IgD-negative memory B cell (primary cell): Measurements from ENCODE around the gene TMEM209. TPM values are rescaled to one million over a fixed set of nuclear protein-coding genes. Genes with fewer than 3 reads are reported as not detected.
A peak's percentile ranks its signal among the peaks of the same experiment; 100 is the strongest.

ENCODE experiments used
- H3K27ac Mint-ChIP-seq, 3 donors: one replicate each; pipeline ENCODE4 v1.8.0; 2020 to 2022; ENCODE audit warnings: mild to moderate bottlenecking in 3 of 3, mixed read lengths in 3 of 3, moderate library complexity in 1 of 3
- H3K27me3 Mint-ChIP-seq: one replicate; pipeline ENCODE4 v1.8.0; 2021; ENCODE audit warnings: mixed read lengths
- H3K36me3 Mint-ChIP-seq: one replicate; pipeline ENCODE4 v1.8.0; 2020; ENCODE audit warnings: mild to moderate bottlenecking, mixed read lengths
- H3K4me1 Mint-ChIP-seq, 3 donors: one replicate each; pipeline ENCODE4 v1.8.0; 2020 to 2022; ENCODE audit warnings: mixed read lengths in 3 of 3, mild to moderate bottlenecking in 1 of 3
- H3K4me3 Mint-ChIP-seq, 4 donors: one replicate each; pipeline ENCODE4 v1.8.0; 2020 to 2022; ENCODE audit warnings: mild to moderate bottlenecking in 4 of 4, mixed read lengths in 4 of 4, moderate library complexity in 3 of 4
- H3K9me3 Mint-ChIP-seq, 3 donors: one replicate each; pipeline ENCODE4 v1.8.0; 2020 to 2021; ENCODE audit warnings: mixed read lengths in 3 of 3, mild to moderate bottlenecking in 1 of 3
- polyA plus RNA-seq: library from polyadenylated mRNA; unstranded; fragments of 300-500 nt; fragmentation: Illumina TruSeq; gene quantifications from one replicate; pipeline ENCODE4 v1.2.3, GENCODE V29; 2021

Gene TMEM209
- polyA plus RNA-seq, 1 donor from 2014 or later, result 39.0 TPM

- Mint-ChIP-seq H3K4me3 (no peak overlapping the region), H3K36me3 (peaks cover 17% of the 10 kb centered on the region), H3K9me3 (no peaks in the 10 kb centered on the region), H3K27ac (peak overlapping the region in 1 of 3 donors; percentile 13), H3K27me3 (no peaks in the 10 kb centered on the region), H3K4me1 (peaks cover 13 to 17% (median 13%) of the 10 kb centered on the region in 3 donors)
These were observed 86.4 kb downstream of the TMEM209 start for GRCh38 chr7:130118801-130119200.

GRCh38 chr7:130118294-130118693, 86.9 kb downstream of the TMEM209 start:
- H3K4me3 Mint-ChIP-seq, result no peak overlapping the region
- H3K36me3 Mint-ChIP-seq, result peaks cover 17% of the 10 kb centered on the region
- no peaks in the 10 kb centered on the region for H3K27me3 Mint-ChIP-seq
- H3K27ac Mint-ChIP-seq, result no peak overlapping the region
- H3K4me1 Mint-ChIP-seq, result peaks cover 18 to 22% (median 18%) of the 10 kb centered on the region in 3 donors
- no peaks in the 10 kb centered on the region for H3K9me3 Mint-ChIP-seq

GRCh38 chr7:130114776-130115175, 90.4 kb downstream of the TMEM209 start:
- Mint-ChIP-seq H3K27me3 (no peaks in the 10 kb centered on the region), H3K4me1 (peaks cover 28 to 30% (median 29%) of the 10 kb centered on the region in 3 donors), H3K36me3 (peaks cover 8% of the 10 kb centered on the region), H3K4me3 (peak overlapping the region in 1 of 4 donors; percentile 60), H3K27ac (no peak overlapping the region), H3K9me3 (peaks cover 0 to 3% (median 0%) of the 10 kb centered on the region in 3 donors)

Other genes starting within 250 kb of the TMEM209 start
- gene ZC3HC1, start 154.0 kb downstream of the TMEM209 start, polyA plus RNA-seq, result 13.3 TPM
- gene KLHDC10, start 134.9 kb downstream of the TMEM209 start, polyA plus RNA-seq, result 2.1 TPM
- gene SSMEM1, start 2.5 kb upstream of the TMEM209 start, polyA plus RNA-seq, result not detected
- gene CPA2, start 61.5 kb upstream of the TMEM209 start, polyA plus RNA-seq, result not detected
- not detected for gene CPA4, start 87.8 kb upstream of the TMEM209 start, polyA plus RNA-seq
- gene CPA5, start 139.4 kb upstream of the TMEM209 start, polyA plus RNA-seq, result not detected
- not detected for gene CPA1, start 175.1 kb upstream of the TMEM209 start, polyA plus RNA-seq
- gene CEP41, start 235.6 kb upstream of the TMEM209 start, polyA plus RNA-seq, result 6.0 TPM